Right atrium auricular region (tissue), 2 donors: ENCODE results near the gene TSC22D4. TPM values are rescaled to one million over a fixed set of nuclear protein-coding genes. Genes with fewer than 3 reads are reported as not detected.

Experiments
- DNase-seq: peaks from one replicate; pipeline ENCODE4 v3.0.0-alpha.2; 2019; ENCODE audit warnings: low spot score
- H3K27ac ChIP-seq, 2 donors: fragments of 200-600 bp; sonication (generic); 1 replicate in 1 of 2; 2 replicates in 1 of 2; pipeline ENCODE4 v1.5.1; 2016 to 2019
- H3K27me3 ChIP-seq, 2 donors: fragments of 200-600 bp; sonication (generic); one replicate each; pipeline versions ENCODE4 v1.5.1 to v1.6.0; 2017 to 2019
- H3K36me3 ChIP-seq: fragments of 200-600 bp; sonication (generic); one replicate; pipeline ENCODE4 v1.5.1; 2016
- H3K4me1 ChIP-seq, 2 donors: fragments of 200-600 bp; sonication (generic); one replicate each; pipeline versions ENCODE4 v1.5.1 to v1.6.0; 2017 to 2019
- H3K4me3 ChIP-seq, 2 donors: fragments of 200-600 bp; sonication (generic); 1 replicate in 1 of 2; 2 replicates in 1 of 2; pipeline ENCODE4 v1.5.1; 2017 to 2019; ENCODE audit warnings: mild to moderate bottlenecking in 1 of 2, moderate library complexity in 1 of 2
- H3K9me3 ChIP-seq, 2 donors: fragments of 200-600 bp; sonication (generic); one replicate each; pipeline ENCODE4 v1.5.1; 2019
- total RNA-seq, 2 donors: library from RNA; depleted of rRNA; stranded (reverse); fragments of >200 nt; gene quantifications; one replicate each; pipeline ENCODE4 v1.1.0, GENCODE V29; 2016
- TF ChIP-seq, protein P1 (sequence below), 2 donors: fragments of 200-600 bp; sonication (generic); IDR thresholded peaks; one replicate each; pipeline ENCODE4 v1.5.1; 2019; ENCODE audit warnings: antibody characterized with exemption in 2 of 2

The TSC22D4 gene
- total RNA-seq, 2 donors from 2014 or later = 26.2 to 34.6 TPM

DNA sequence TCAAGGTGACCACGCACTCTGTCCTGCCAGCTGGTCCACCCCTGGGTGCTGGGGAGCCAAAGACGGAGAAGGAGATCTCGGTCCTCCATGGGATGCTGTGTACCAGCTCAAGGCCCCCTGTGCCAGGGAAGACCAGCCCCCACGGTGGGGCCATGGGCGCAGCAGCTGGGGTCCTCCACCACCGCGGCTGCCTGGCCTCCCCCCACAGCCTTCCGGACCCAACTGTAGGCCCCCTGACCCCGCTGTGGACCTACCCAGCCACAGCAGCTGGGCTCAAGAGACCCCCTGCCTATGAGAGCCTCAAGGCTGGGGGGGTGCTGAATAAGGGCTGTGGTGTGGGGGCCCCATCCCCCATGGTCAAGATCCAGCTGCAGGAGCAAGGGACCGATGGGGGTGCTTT lies 10.1 kb upstream of the TSC22D4 start:
- no peaks in the 10 kb centered on the region for H3K27me3 ChIP-seq
- no peak overlapping the region for H3K4me3 ChIP-seq
- peaks cover 0 to 11% of the 10 kb centered on the region in 2 donors for H3K4me1 ChIP-seq
- H3K36me3 ChIP-seq = no peaks in the 10 kb centered on the region
- H3K9me3 ChIP-seq = no peaks in the 10 kb centered on the region
- H3K27ac ChIP-seq = no peak overlapping the region
- TF ChIP-seq, protein P1, sequence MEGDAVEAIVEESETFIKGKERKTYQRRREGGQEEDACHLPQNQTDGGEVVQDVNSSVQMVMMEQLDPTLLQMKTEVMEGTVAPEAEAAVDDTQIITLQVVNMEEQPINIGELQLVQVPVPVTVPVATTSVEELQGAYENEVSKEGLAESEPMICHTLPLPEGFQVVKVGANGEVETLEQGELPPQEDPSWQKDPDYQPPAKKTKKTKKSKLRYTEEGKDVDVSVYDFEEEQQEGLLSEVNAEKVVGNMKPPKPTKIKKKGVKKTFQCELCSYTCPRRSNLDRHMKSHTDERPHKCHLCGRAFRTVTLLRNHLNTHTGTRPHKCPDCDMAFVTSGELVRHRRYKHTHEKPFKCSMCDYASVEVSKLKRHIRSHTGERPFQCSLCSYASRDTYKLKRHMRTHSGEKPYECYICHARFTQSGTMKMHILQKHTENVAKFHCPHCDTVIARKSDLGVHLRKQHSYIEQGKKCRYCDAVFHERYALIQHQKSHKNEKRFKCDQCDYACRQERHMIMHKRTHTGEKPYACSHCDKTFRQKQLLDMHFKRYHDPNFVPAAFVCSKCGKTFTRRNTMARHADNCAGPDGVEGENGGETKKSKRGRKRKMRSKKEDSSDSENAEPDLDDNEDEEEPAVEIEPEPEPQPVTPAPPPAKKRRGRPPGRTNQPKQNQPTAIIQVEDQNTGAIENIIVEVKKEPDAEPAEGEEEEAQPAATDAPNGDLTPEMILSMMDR (IDR thresholded peaks at IDR 0.05) = no peak
- no peak for DNase-seq

DNA sequence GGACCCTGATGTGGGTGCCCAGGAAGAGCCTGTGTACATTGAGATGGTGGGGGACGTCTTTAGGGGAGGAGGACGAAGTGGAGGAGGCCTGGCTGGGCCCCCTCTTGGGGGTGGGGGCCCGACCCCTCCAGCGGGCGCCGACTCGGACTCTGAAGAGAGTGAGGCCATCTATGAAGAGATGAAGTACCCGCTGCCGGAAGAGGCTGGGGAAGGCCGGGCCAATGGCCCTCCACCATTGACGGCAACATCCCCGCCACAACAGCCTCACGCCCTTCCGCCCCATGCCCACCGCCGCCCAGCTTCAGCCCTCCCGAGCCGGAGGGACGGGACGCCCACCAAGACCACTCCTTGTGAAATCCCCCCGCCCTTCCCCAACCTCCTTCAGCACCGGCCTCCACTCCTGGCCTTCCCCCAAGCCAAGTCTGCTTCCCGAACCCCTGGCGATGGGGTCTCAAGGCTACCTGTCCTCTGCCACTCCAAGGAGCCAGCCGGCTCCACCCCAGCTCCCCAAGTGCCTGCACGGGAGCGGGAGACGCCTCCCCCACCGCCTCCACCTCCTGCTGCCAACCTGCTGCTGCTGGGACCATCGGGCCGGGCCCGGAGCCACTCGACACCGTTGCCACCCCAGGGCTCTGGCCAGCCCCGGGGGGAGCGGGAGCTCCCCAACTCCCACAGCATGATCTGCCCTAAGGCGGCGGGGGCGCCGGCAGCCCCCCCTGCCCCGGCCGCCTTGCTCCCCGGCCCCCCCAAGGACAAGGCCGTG lies 9.5 kb upstream of the TSC22D4 start:
- TF ChIP-seq, protein P1 (IDR thresholded peaks at IDR 0.05) = no peak
- H3K9me3 ChIP-seq = no peaks in the 10 kb centered on the region
- peaks cover 0 to 5% of the 10 kb centered on the region in 2 donors for H3K4me1 ChIP-seq
- no peaks in the 10 kb centered on the region for H3K36me3 ChIP-seq
- no peak overlapping the region for H3K27ac ChIP-seq
- H3K27me3 ChIP-seq = no peaks in the 10 kb centered on the region
- no peak for DNase-seq
- no peak overlapping the region for H3K4me3 ChIP-seq

DNA sequence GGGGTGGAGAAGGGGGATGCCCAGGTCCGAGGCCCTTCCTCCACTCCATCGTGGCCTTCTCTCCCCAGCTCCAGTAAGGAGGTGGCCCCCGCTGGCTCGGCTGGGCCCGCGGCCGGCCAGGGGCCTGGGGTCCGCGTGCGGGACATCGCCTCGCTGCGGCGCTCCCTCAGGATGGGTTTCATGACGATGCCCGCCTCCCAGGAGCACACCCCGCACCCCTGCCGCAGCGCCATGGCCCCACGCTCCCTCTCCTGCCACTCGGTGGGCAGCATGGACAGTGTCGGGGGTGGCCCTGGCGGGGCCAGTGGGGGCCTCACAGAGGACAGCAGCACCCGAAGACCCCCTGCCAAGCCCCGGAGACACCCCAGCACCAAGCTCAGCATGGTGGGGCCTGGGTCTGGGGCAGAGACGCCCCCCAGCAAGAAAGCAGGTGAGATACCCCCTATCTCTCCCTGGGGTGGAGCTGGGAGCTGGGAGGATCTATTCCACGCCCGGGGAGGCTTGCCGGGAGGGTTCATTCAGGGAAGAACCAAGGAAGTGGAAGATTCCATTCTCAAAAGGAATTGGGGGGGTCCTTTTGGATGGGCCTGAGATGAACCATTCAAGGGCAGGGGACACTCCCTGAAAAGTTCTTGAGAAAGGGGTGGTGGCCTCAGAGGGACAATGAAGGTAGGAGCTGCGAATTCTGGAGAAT lies 7.9 kb upstream of the TSC22D4 start:
- H3K27ac ChIP-seq = no peak overlapping the region
- TF ChIP-seq, protein P1 (IDR thresholded peaks at IDR 0.05) = no peak
- no peak for DNase-seq
- no peak overlapping the region for H3K4me3 ChIP-seq
- H3K9me3 ChIP-seq = no peaks in the 10 kb centered on the region
- no peaks in the 10 kb centered on the region for H3K27me3 ChIP-seq
- H3K36me3 ChIP-seq = no peaks in the 10 kb centered on the region
- H3K4me1 ChIP-seq = peaks cover 0 to 9% of the 10 kb centered on the region in 2 donors

DNA sequence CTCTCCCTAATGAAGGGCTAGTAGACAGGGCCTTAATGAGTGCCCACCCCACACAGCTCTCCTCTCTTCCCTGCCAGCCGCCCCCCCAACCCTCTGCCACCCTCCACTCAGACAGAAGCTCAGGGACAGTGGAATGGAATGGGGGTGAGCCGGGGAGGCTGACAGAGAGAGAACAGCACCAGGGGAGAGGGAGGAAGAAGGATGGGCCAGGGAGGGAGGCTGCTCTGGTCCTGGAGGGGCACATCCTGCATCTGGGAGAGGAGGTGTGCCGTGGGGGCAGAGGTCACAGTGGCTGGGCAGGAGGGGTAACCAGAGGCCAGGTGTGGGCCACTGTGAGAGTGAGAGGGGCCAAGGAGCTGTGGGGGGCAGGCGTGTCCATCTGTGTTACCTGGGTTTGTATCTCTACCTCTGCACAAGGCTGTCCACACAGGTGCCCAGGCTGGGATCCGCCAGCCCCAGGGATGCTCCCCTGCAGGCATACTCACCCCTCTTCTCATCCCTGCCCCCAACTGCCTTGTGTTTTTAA lies 7.2 kb upstream of the TSC22D4 start:
- Histone ChIP-seq H3K27me3 (no peaks in the 10 kb centered on the region), H3K36me3 (no peaks in the 10 kb centered on the region), H3K27ac (no peak overlapping the region), H3K4me3 (no peak overlapping the region), H3K4me1 (peaks cover 0 to 9% of the 10 kb centered on the region in 2 donors), H3K9me3 (no peaks in the 10 kb centered on the region)
- TF ChIP-seq, protein P1 (IDR thresholded peaks at IDR 0.05) = no peak
- DNase-seq = no peak

DNA sequence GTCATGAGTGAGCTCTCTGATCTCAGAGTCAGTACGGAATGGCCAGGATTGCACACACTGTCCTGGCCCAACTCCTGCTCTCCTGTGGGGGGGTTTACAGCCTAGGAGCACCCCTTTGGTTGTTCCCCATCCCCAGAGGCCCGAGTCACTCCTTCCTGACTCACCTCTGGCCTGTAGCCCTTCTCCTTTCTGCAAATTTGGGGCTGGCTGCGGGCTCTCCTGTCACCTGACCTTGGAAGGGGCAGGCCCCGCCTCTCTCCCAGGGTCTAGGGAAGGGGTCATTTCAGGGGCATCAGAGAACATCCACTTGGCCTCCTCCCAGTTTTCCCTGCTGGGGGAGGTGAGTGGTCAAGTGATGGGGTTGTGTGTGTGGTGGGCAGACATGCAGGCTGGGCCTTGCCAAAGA lies 6.5 kb upstream of the TSC22D4 start:
- TF ChIP-seq, protein P1 (IDR thresholded peaks at IDR 0.05) = no peak
- H3K27ac ChIP-seq = no peak overlapping the region
- no peak for DNase-seq

More for the DNA sequence above, 6.5 kb upstream of the TSC22D4 start:
- H3K9me3 ChIP-seq = no peaks in the 10 kb centered on the region
- no peak overlapping the region for H3K4me3 ChIP-seq
- peaks cover 0 to 9% of the 10 kb centered on the region in 2 donors for H3K4me1 ChIP-seq
- no peaks in the 10 kb centered on the region for H3K36me3 ChIP-seq
- H3K27me3 ChIP-seq = no peaks in the 10 kb centered on the region
